HepG2 (cell line): Measurements from ENCODE around the gene PPFIA3. TPM values are rescaled to one million over a fixed set of nuclear protein-coding genes. Genes with fewer than 3 reads are reported as not detected.
A peak's percentile ranks its signal among the peaks of the same experiment; 100 is the strongest.

Experiments
- ARNT ChIP-seq: fragments of 450-650 bp; IDR thresholded peaks from 2 replicates; pipeline ENCODE4 v1.6.1; 2017
- DBP ChIP-seq: sonication (generic); formaldehyde crosslinking; IDR thresholded peaks from 2 replicates; pipeline ENCODE4 v1.4.0; 2020; ENCODE audit warnings: missing genetic modification reagents; ENCODE audit errors: not compliant biosample characterization
- FOXO4 ChIP-seq: sonication (generic); formaldehyde crosslinking; conservative IDR thresholded peaks from 2 replicates; pipeline ENCODE4 v1.8.1; 2023; ENCODE audit warnings: missing genetic modification reagents
- HOXA7 ChIP-seq: sonication (generic); formaldehyde crosslinking; IDR thresholded peaks from 2 replicates; pipeline ENCODE4 v1.8.1; 2022; ENCODE audit warnings: mild to moderate bottlenecking, missing genetic modification reagents, moderate library complexity
- HOXA9 ChIP-seq: sonication (generic); formaldehyde crosslinking; IDR thresholded peaks from 2 replicates; pipeline ENCODE4 v1.8.1; 2022; ENCODE audit warnings: missing genetic modification reagents, mild to moderate bottlenecking, moderate library complexity, borderline replicate concordance
- MAX ChIP-seq: IDR thresholded peaks from 2 replicates; pipeline ENCODE4 v1.6.1; 2012; ENCODE audit warnings: inconsistent platforms
- MYPOP ChIP-seq: sonication (generic); formaldehyde crosslinking; IDR thresholded peaks from 2 replicates; pipeline ENCODE4 v1.8.1; 2023; ENCODE audit warnings: mild to moderate bottlenecking, moderate library complexity, missing genetic modification reagents
- SIN3A ChIP-seq: IDR thresholded peaks from 2 replicates; pipeline ENCODE4 v1.6.1; 2011; ENCODE audit warnings: low read depth, mild to moderate bottlenecking, control low read depth, low read length, borderline replicate concordance
- SRY ChIP-seq: sonication (generic); formaldehyde crosslinking; IDR thresholded peaks from 2 replicates; pipeline ENCODE4 v1.8.0; 2022; ENCODE audit warnings: mild to moderate bottlenecking, missing genetic modification reagents
- TOPORS ChIP-seq: sonication (generic); formaldehyde crosslinking; IDR thresholded peaks from 2 replicates; pipeline ENCODE4 v1.8.0; 2023; ENCODE audit warnings: mild to moderate bottlenecking, missing genetic modification reagents
- ZBTB14 ChIP-seq: sonication (generic); formaldehyde crosslinking; IDR thresholded peaks from 2 replicates; pipeline ENCODE4 v1.4.0; 2020; ENCODE audit warnings: missing genetic modification reagents
- ZFP91 ChIP-seq: sonication (generic); formaldehyde crosslinking; IDR thresholded peaks from 2 replicates; pipeline ENCODE4 v1.9.0; 2022; ENCODE audit warnings: missing genetic modification reagents, mild to moderate bottlenecking, borderline replicate concordance
- ZNF275 ChIP-seq: sonication (generic); formaldehyde crosslinking; IDR thresholded peaks from 2 replicates; pipeline ENCODE4 v1.8.0; 2022; ENCODE audit warnings: missing genetic modification reagents, mild to moderate bottlenecking, inconsistent platforms, borderline replicate concordance
- ZNF431 ChIP-seq: sonication (generic); formaldehyde crosslinking; IDR thresholded peaks from 2 replicates; pipeline ENCODE4 v1.9.0; 2022; ENCODE audit warnings: missing genetic modification reagents, low read depth, mild to moderate bottlenecking, borderline replicate concordance
- ZNF432 ChIP-seq: sonication (generic); formaldehyde crosslinking; IDR thresholded peaks from 2 replicates; pipeline ENCODE4 v1.5.0; 2020; ENCODE audit warnings: missing genetic modification reagents, mild to moderate bottlenecking, borderline replicate concordance
- ZNF441 ChIP-seq: sonication (generic); formaldehyde crosslinking; IDR thresholded peaks from 2 replicates; pipeline ENCODE4 v1.7.0; 2021; ENCODE audit warnings: missing genetic modification reagents, borderline replicate concordance
- ZNF619 ChIP-seq: sonication (generic); formaldehyde crosslinking; IDR thresholded peaks from 2 replicates; pipeline ENCODE4 v1.4.0; 2020; ENCODE audit warnings: mild to moderate bottlenecking, missing genetic modification reagents
- ZNF652 ChIP-seq: IDR thresholded peaks from 2 replicates; pipeline ENCODE4 v1.6.1; 2016; ENCODE audit warnings: low read depth, borderline replicate concordance
- ZNF691 ChIP-seq: sonication (generic); formaldehyde crosslinking; IDR thresholded peaks from 2 replicates; pipeline ENCODE4 v1.4.0; 2020; ENCODE audit warnings: missing genetic modification reagents, low read depth, mild to moderate bottlenecking, borderline replicate concordance
- polyA plus RNA-seq, 8 experiments: library from polyadenylated mRNA; depleted of rRNA in 3 of 8; stranded (reverse) in 7 of 8; unstranded in 1 of 8; fragments of >200 nt; fragmentation: Illumina TruSeq in 4 of 8; extraction: Trizol in 4 of 8; gene quantifications; 2 replicates each; pipeline versions ENCODE4 v1.2.1 to v1.2.3, GENCODE V29; 2011 to 2016; ENCODE audit warnings: low read depth in 4 of 8, missing spikeins in 1 of 8, mixed read lengths in 1 of 8; ENCODE audit not compliant: insufficient read depth in 1 of 8
- total RNA-seq, 5 experiments: library from RNA; depleted of rRNA; stranded (reverse); fragments of >200 nt; fragmentation: Illumina TruSeq; extraction: Trizol; gene quantifications; 2 replicates each; pipeline ENCODE4 v1.2.3, GENCODE V29; 2016; ENCODE audit warnings: low read depth in 1 of 5

The PPFIA3 gene
- total and polyA plus RNA-seq, 2 of the 13 experiments (the other 11 are each of a cell fraction or from before 2014, with no cell fraction given), result 6.7 to 8.6 TPM

GRCh38 chr19:49150106-49150943, 31.0 kb downstream of the PPFIA3 start (continued):
- TF ChIP-seq ZBTB14 (peak; percentile 89), HOXA7 (CRISPR knock-in tag) (no peak), ZNF652 (CRISPR knock-in tag) (no peak), SIN3A (0 out of 2 replicates have a peak, but pooled peaks have one; percentile 24), ARNT (no peak), ZNF431 (CRISPR knock-in tag) (no peak; the same call in 1 of the 2 replicates), ZNF441 (CRISPR knock-in tag) (peak; percentile 17; the same call in 1 of the 2 replicates), TOPORS (CRISPR knock-in tag) (0 out of 2 replicates have a peak, but pooled peaks have one; percentile 29), ZFP91 (CRISPR knock-in tag) (peak; percentile 94), MAX (peak; percentile 74), HOXA9 (no peak), MYPOP (no peak), FOXO4 (CRISPR knock-in tag) (0 out of 2 replicates have a peak, but pooled peaks have one; percentile 10), DBP (CRISPR knock-in tag) (no peak), ZNF275 (no peak), ZNF619 (CRISPR knock-in tag) (no peak; the same call in 1 of the 2 replicates), ZNF691 (CRISPR knock-in tag) (no peak; the same call in 1 of the 2 replicates), SRY (peak; percentile 71), ZNF432 (CRISPR knock-in tag) (no peak; the same call in 1 of the 2 replicates)
